ENCODE measurements around the gene OSGEP. TPM values are rescaled to one million over a fixed set of nuclear protein-coding genes. Genes with fewer than 3 reads are reported as not detected.
A peak's percentile ranks its signal among the peaks of the same experiment; 100 is the strongest.

OSGEP gene
- total RNA-seq, 1 donor from 2014 or later, result 35.7 TPM

GRCh38 chr14:20470603-20470901 is 15.9 kb upstream of the OSGEP start:
- Mint-ChIP-seq H3K27ac (ENCODE audit: unreplicated experiment) (peak overlapping the region; percentile 91), H3K36me3 (ENCODE audit: unreplicated experiment) (peaks cover 18% of the 10 kb centered on the region), H3K4me3 (ENCODE audit: unreplicated experiment) (peak overlapping the region; percentile 95), H3K27me3 (ENCODE audit: unreplicated experiment) (peaks cover 4% of the 10 kb centered on the region), H3K9me3 (ENCODE audit: unreplicated experiment) (no peaks in the 10 kb centered on the region), H3K4me1 (ENCODE audit: unreplicated experiment) (peaks cover 16% of the 10 kb centered on the region)
- no peak for DNase-seq (ENCODE audit: extremely low spot score, unreplicated experiment)
- TF ChIP-seq, protein P1, sequence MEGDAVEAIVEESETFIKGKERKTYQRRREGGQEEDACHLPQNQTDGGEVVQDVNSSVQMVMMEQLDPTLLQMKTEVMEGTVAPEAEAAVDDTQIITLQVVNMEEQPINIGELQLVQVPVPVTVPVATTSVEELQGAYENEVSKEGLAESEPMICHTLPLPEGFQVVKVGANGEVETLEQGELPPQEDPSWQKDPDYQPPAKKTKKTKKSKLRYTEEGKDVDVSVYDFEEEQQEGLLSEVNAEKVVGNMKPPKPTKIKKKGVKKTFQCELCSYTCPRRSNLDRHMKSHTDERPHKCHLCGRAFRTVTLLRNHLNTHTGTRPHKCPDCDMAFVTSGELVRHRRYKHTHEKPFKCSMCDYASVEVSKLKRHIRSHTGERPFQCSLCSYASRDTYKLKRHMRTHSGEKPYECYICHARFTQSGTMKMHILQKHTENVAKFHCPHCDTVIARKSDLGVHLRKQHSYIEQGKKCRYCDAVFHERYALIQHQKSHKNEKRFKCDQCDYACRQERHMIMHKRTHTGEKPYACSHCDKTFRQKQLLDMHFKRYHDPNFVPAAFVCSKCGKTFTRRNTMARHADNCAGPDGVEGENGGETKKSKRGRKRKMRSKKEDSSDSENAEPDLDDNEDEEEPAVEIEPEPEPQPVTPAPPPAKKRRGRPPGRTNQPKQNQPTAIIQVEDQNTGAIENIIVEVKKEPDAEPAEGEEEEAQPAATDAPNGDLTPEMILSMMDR (IDR thresholded peaks at IDR 0.05), result no peak

DNA sequence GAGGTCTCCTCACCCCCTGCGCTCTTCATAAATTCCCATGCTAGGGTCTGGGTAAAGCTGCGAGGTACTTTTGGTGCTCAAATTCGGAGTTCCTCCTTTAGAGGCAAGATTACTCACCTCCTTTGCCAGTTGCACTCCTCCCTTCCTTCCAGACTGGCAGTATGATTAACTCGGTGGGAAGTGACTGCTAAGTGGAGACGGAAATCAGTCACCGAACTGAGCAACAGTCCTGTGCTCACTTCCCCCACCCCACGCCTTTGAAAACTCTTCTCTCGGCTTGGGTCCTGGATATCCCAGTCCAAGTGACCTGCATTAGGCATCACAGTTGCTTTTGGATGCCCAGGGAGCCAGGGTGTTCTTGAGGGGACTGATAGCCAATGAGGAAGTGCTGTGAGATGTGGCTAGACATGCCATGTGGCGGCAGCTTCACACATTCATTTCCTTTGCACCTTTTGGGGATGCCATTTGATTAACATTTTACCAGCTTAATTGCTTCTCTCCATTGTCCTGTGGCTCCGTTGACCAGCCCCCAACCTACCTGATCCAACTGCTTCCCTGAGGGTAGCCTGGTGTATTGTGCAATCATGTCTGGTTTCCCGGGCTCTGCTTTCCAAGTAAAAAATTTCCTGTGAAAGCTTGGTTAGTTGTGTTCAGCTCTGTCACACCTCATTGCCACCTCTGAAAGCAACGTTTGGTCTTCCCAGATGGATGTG is 15.4 kb upstream of the OSGEP start:
- Mint-ChIP-seq H3K4me1 (ENCODE audit: unreplicated experiment) (peaks cover 16% of the 10 kb centered on the region), H3K36me3 (ENCODE audit: unreplicated experiment) (peaks cover 15% of the 10 kb centered on the region)
- no peak for DNase-seq (ENCODE audit: extremely low spot score, unreplicated experiment)

DNA sequence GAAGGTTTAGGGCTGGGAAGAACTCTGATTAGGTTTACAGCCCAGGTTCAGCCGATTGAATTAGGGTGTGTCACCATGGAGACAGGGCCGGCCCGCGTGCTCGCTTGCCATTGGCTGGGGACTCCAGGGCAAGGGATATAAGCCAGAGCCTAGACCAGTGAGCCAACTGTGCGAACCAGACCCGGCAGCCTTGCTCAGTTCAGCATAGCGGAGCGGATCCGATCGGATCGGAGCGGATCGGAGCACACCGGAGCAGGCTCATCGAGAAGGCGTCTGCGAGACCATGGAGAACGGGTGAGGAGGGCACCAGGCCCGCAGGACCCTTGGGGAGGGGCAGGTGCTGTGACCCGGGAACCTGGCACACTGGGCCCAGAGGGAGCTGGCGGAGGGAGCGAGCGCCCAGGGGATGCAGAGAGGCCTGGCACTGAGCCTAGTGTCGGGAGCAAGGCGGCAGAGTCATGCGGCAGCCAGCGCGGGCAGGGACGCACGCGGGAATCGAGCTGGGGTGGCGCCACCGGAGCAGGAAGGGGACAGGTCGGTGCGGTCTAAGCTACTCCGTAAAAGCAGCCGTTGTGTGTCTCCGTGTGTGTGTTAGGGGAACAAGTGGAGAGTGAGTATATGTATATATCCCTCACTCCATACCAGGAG is 14.8 kb upstream of the OSGEP start, which contains the start of gene PNP:
PNP (plus strand) TSS at position 165 of the 648 bp plus-strand sequence; CDS start at position 284, 119 bp downstream.
- Mint-ChIP-seq H3K27ac (ENCODE audit: unreplicated experiment) (peak within 1 kb of the TSS; percentile 91), H3K9me3 (ENCODE audit: unreplicated experiment) (no peaks in the 10 kb centered on the region), H3K36me3 (ENCODE audit: unreplicated experiment) (peaks cover 9% of the 10 kb centered on the region), H3K4me1 (ENCODE audit: unreplicated experiment) (peaks cover 16% of the 10 kb centered on the region), H3K27me3 (ENCODE audit: unreplicated experiment) (peaks cover 9% of the 10 kb centered on the region), H3K4me3 (ENCODE audit: unreplicated experiment) (peak within 1 kb of the TSS; percentile 95)
- peak; percentile 91 for DNase-seq (ENCODE audit: extremely low spot score, unreplicated experiment)
- TF ChIP-seq, protein P1 (IDR thresholded peaks at IDR 0.05), result no peak

More for the DNA sequence above, 15.4 kb upstream of the OSGEP start:
- TF ChIP-seq, protein P1 (IDR thresholded peaks at IDR 0.05), result no peak
- H3K27ac Mint-ChIP-seq (ENCODE audit: unreplicated experiment), result peak overlapping the region; percentile 91
- peaks cover 4% of the 10 kb centered on the region for H3K27me3 Mint-ChIP-seq (ENCODE audit: unreplicated experiment)
- no peaks in the 10 kb centered on the region for H3K9me3 Mint-ChIP-seq (ENCODE audit: unreplicated experiment)
- H3K4me3 Mint-ChIP-seq (ENCODE audit: unreplicated experiment), result peak overlapping the region; percentile 95

- Mint-ChIP-seq H3K9me3 (ENCODE audit: unreplicated experiment) (no peaks in the 10 kb centered on the region), H3K4me3 (ENCODE audit: unreplicated experiment) (peak overlapping the region; percentile 95), H3K36me3 (ENCODE audit: unreplicated experiment) (peaks cover 6% of the 10 kb centered on the region), H3K27me3 (ENCODE audit: unreplicated experiment) (peaks cover 9% of the 10 kb centered on the region), H3K27ac (ENCODE audit: unreplicated experiment) (peak overlapping the region; percentile 91), H3K4me1 (ENCODE audit: unreplicated experiment) (peaks cover 16% of the 10 kb centered on the region)
- TF ChIP-seq, protein P1 (IDR thresholded peaks at IDR 0.05), result no peak
- DNase-seq (ENCODE audit: extremely low spot score, unreplicated experiment), result no peak
Measured at GRCh38 chr14:20468764-20469241, 14.2 kb upstream of the OSGEP start.
